Measurements from ENCODE around the gene PRRT4. TPM values are rescaled to one million over a fixed set of nuclear protein-coding genes. Genes with fewer than 3 reads are reported as not detected.

Gene PRRT4
- total RNA-seq: 1 to 10 TPM in 1 of 5 experiments, under 1 TPM in 3, not detected in 1; 0.49 to 1.1 (median 0.58) TPM
- polyA plus RNA-seq: under 1 TPM in 1 of 2 donors, not detected in 1; 0.27 TPM
- 1.1 reads per million for total RNA-seq

DNA sequence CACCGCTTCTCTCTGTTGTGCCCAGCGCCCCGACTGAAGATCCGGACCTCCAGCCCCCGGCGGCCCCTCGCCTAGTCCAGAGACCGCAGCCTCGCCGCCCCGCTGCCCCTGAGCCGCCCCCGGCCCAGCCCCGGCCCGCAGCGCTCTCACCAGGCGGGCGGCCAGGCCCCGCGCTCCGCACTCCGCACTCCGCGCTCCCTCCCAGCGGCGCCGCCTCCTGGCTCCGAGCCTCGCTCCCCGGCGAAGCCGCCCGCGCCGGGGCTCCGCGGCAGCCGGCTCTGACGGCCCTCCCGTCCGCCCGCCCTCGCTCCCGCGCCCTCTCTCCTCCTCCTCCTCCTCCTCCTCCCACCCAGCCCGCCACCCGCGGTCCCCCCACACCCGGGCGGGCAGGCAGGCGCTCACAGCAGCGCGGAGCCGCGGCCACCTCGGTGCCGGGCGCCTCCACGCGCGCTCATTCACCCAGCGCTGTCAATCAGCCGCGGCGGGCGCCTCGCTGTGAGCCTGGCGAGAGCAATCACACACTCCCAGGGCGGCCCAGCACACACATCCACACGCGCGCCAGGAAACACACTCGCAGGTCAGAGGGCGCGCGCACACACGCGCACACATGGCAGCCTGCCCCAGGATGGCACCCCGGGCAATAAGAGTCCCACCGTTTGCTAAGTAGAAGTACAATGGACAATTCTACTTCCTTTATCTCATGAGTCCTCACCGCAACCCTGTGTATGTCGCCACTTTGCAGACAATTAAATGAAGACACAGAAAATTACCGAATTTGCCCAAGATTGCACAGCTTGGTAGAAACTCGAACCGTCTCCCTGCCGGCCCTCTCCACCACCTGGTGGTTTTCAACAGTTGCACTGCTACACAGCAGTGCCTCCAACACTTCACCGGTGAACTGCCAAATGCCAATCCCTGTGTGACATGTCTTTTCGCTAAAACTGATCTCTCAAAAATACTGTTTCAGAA, at the start of gene PRRT4:
Gene PRRT4 (minus strand): TSS at position 280 of the 969 bp plus-strand sequence.
- no peaks in the 10 kb centered on the region for H3K9me3 Mint-ChIP-seq
- CTCF ChIA-PET: interaction anchor here (0.7 to 1.4 kb wide), 3 partner anchors 11 to 467 kb away, joined by 3 to 6 read pairs (median 4); no protein-coding TSS in a partner anchor
- peak; percentile 81 for ATAC-seq
- Histone ChIP-seq H3K4me3 (ENCODE audit: low read length) (peak within 1 kb of the TSS; percentile 55), H3K27me3 (ENCODE audit: control insufficient read depth in 2 of 2, insufficient read depth in 2 of 2, low read length in 2 of 2) (no peaks in the 10 kb centered on the region), H3K9me3 (ENCODE audit: control insufficient read depth in 2 of 3, low read length in 3 of 3) (no peaks in the 10 kb centered on the region), H3K36me3 (ENCODE audit: control insufficient read depth in 2 of 3, insufficient read depth in 3 of 3, low read length in 3 of 3) (no peaks in the 10 kb centered on the region), H3K4me1 (ENCODE audit: control insufficient read depth in 2 of 2, insufficient read depth in 2 of 2, low read length in 2 of 2) (peaks cover 0 to 5% of the 10 kb centered on the region in 2 donors), H3K27ac (ENCODE audit: low read depth, low read length) (no peak within 1 kb of the TSS)
- POLR2A ChIA-PET: interaction anchor here (1.3 kb wide), 1 partner anchor 18 kb away, joined by 4 read pairs; the partner anchor contains the start of gene RBM28
- H3K36me3 Mint-ChIP-seq: no peaks in the 10 kb centered on the region
- DNase-seq: peak in 8 of 9 donors; percentile 40 to 68 (median 58)
- peaks cover 11 to 21% (median 15%) of the 10 kb centered on the region in 7 donors for H3K4me1 Mint-ChIP-seq
- peak within 1 kb of the TSS in 8 of 9 donors; percentile 22 to 89 (median 70) for H3K27ac Mint-ChIP-seq
- intact Hi-C loops (cut with micrococcal nuclease): loop anchor here (1.0 to 2.0 kb wide), 4 partner anchors 9 to 25 kb away; partner anchors contain the start of gene RBM28 (in 1 of the 2)
- H3K4me3 Mint-ChIP-seq: peak within 1 kb of the TSS; percentile 75 to 96 (median 88)
- H3K27me3 Mint-ChIP-seq: peaks cover 36 to 80% (median 39%) of the 10 kb centered on the region in 5 donors

- DNase-seq (no peak), ATAC-seq (no peak)
- Histone ChIP-seq H3K27me3 (ENCODE audit: control insufficient read depth in 2 of 2, insufficient read depth in 2 of 2, low read length in 2 of 2) (no peaks in the 10 kb centered on the region), H3K9me3 (ENCODE audit: control insufficient read depth in 2 of 3, low read length in 3 of 3) (no peaks in the 10 kb centered on the region), H3K4me3 (ENCODE audit: low read length) (peak overlapping the region; percentile 89), H3K4me1 (ENCODE audit: control insufficient read depth in 2 of 2, insufficient read depth in 2 of 2, low read length in 2 of 2) (peaks cover 10 to 21% of the 10 kb centered on the region in 2 donors), H3K36me3 (ENCODE audit: control insufficient read depth in 2 of 3, insufficient read depth in 3 of 3, low read length in 3 of 3) (no peaks in the 10 kb centered on the region), H3K27ac (ENCODE audit: low read depth, low read length) (peak overlapping the region; percentile 81)
- Mint-ChIP-seq H3K4me3 (peak overlapping the region; percentile 88 to 95 (median 92)), H3K9me3 (no peaks in the 10 kb centered on the region), H3K27ac (peak overlapping the region; percentile 77 to 92 (median 89)), H3K27me3 (peaks cover 0 to 31% (median 0%) of the 10 kb centered on the region in 5 donors), H3K36me3 (no peaks in the 10 kb centered on the region), H3K4me1 (peaks cover 12 to 36% (median 33%) of the 10 kb centered on the region in 7 donors)
- POLR2A ChIA-PET: interaction anchor here (0.6 to 2.0 kb wide), 5 partner anchors 12 to 363 kb away, joined by 3 to 8 read pairs (median 4); partner anchors contain the start of genes HILPDA and RBM28
- intact Hi-C loops (cut with micrococcal nuclease): loop anchor here (1.0 kb wide), 3 partner anchors 15 to 67 kb away; partner anchors contain the start of gene RBM28 (in 1 of the 2)
- CTCF ChIA-PET: interaction anchor here (2.2 to 3.9 kb wide), 3 partner anchors 12 to 16 kb away, joined by 8 to 18 read pairs (median 13); no protein-coding TSS in a partner anchor
Measured at GRCh38 chr7:128410451-128410753, 48.9 kb upstream of the PRRT4 start.

- Histone ChIP-seq H3K4me3 (ENCODE audit: low read length) (peak within 1 kb of the TSS; percentile 89), H3K27me3 (ENCODE audit: control insufficient read depth in 2 of 2, insufficient read depth in 2 of 2, low read length in 2 of 2) (no peaks in the 10 kb centered on the region), H3K27ac (ENCODE audit: low read depth, low read length) (peak within 1 kb of the TSS; percentile 81), H3K9me3 (ENCODE audit: control insufficient read depth in 2 of 3, low read length in 3 of 3) (no peaks in the 10 kb centered on the region), H3K4me1 (ENCODE audit: control insufficient read depth in 2 of 2, insufficient read depth in 2 of 2, low read length in 2 of 2) (peaks cover 14 to 25% of the 10 kb centered on the region in 2 donors), H3K36me3 (ENCODE audit: control insufficient read depth in 2 of 3, insufficient read depth in 3 of 3, low read length in 3 of 3) (no peaks in the 10 kb centered on the region)
- Mint-ChIP-seq H3K4me3 (peak within 1 kb of the TSS; percentile 88 to 95 (median 92)), H3K27me3 (peaks cover 0 to 26% (median 0%) of the 10 kb centered on the region in 5 donors), H3K9me3 (no peaks in the 10 kb centered on the region), H3K36me3 (no peaks in the 10 kb centered on the region), H3K27ac (peak within 1 kb of the TSS; percentile 87 to 93 (median 90)), H3K4me1 (peaks cover 12 to 39% (median 37%) of the 10 kb centered on the region in 7 donors)
- POLR2A ChIA-PET: interaction anchor here (0.6 to 2.0 kb wide), 6 partner anchors 10 to 362 kb away, joined by 3 to 14 read pairs (median 4); partner anchors contain the start of genes HILPDA and RBM28
- peak; percentile 87 for ATAC-seq
- peak; percentile 73 to 95 (median 83) for DNase-seq
- intact Hi-C loops (cut with micrococcal nuclease): loop anchor here (1.0 to 10.0 kb wide), 14 partner anchors 12 to 1542 kb away; partner anchors contain the start of genes HILPDA (in 2 of the 2), RBM28 (in 2 of the 2), AHCYL2 (in 1 of the 2) and ARF5 (in 1 of the 2)
- CTCF ChIA-PET: interaction anchor here (1.5 to 4.8 kb wide), 7 partner anchors 11 to 52 kb away, joined by 4 to 18 read pairs (median 13); no protein-coding TSS in a partner anchor
Measured at GRCh38 chr7:128409596-128410450, 48.3 kb upstream of the PRRT4 start, which contains the start of gene IMPDH1. Gene IMPDH1 (minus strand): TSS chr7:128409982. CDS start chr7:128409901, 81 bp downstream.

DNA sequence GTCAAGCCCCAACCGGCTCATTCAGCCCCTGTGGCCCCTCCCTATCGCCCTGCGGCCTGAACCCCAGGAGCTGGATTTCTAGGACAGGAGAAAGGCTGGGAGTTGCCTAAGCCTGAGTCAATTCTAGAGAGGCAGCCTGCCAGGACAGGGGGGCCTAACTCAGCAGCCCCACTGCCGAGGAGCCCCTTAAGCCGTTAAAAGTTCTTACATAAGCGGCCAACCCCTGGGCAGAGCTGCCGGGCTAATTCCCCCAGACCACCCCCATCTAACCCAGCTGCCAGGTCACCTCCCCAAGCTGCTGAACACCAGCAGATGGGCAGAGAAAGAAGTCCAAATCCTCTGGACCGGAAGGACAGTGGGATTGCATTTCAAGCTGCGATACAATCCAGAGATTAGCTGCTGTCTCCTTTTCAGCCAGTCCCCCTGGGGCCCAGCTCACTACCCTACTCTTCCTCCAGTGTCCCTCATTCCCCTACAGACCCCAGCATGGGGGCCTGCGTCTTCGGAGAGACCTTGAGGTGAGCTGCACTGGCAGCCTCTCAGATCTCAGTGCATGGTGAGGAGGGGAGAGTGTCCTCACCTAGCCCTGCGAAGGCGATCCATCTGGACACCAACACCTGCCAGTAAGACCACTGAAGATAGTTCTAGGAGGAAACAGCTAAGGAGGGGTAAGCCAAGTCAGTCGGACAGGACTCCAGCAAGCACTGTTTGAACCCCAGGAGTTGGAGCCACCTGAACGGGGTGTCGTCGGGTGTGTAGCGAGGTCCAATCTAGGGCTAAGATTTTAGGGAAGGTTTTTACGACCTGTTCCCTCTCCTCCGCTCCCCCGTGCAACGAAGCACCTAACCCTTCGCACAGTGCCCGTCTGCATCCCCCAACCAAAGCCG, 47.5 kb upstream of the PRRT4 start:
- Mint-ChIP-seq H3K4me1 (peaks cover 17 to 48% (median 45%) of the 10 kb centered on the region in 7 donors), H3K9me3 (no peaks in the 10 kb centered on the region)
- H3K9me3 ChIP-seq (ENCODE audit: control insufficient read depth in 2 of 3, low read length in 3 of 3): no peaks in the 10 kb centered on the region

More for the DNA sequence above, 47.5 kb upstream of the PRRT4 start:
- ChIA-PET CTCF (interaction anchor here (1.5 to 4.8 kb wide), 6 partner anchors 8 to 53 kb away, joined by 4 to 18 read pairs (median 11); no protein-coding TSS in a partner anchor), POLR2A (interaction anchor here (1.5 to 2.0 kb wide), 4 partner anchors 8 to 65 kb away, joined by 4 to 14 read pairs (median 8); partner anchors contain the start of gene RBM28)
- Mint-ChIP-seq H3K36me3 (peaks cover 0 to 1% (median 0%) of the 10 kb centered on the region in 5 donors), H3K27ac (peak overlapping the region; percentile 73 to 93 (median 88)), H3K27me3 (peaks cover 0 to 20% (median 0%) of the 10 kb centered on the region in 5 donors), H3K4me3 (peak overlapping the region; percentile 87 to 95 (median 90))
- ATAC-seq (no peak), DNase-seq (peak in 2 of 9 donors; percentile 5 to 32)
- intact Hi-C loops (cut with micrococcal nuclease): loop anchor here (1.0 to 10.0 kb wide), 12 partner anchors 11 to 1543 kb away; partner anchors contain the start of genes HILPDA (in 2 of the 2), AHCYL2 (in 1 of the 2), ARF5 (in 1 of the 2) and ATP6V1F (in 1 of the 2)
- Histone ChIP-seq H3K27me3 (ENCODE audit: control insufficient read depth in 2 of 2, insufficient read depth in 2 of 2, low read length in 2 of 2) (no peaks in the 10 kb centered on the region), H3K27ac (ENCODE audit: low read depth, low read length) (peak overlapping the region; percentile 81), H3K36me3 (ENCODE audit: control insufficient read depth in 2 of 3, insufficient read depth in 3 of 3, low read length in 3 of 3) (no peaks in the 10 kb centered on the region), H3K4me1 (ENCODE audit: control insufficient read depth in 2 of 2, insufficient read depth in 2 of 2, low read length in 2 of 2) (peaks cover 21 to 30% of the 10 kb centered on the region in 2 donors), H3K4me3 (ENCODE audit: low read length) (peak overlapping the region; percentile 89)

All from naive thymus-derived CD4-positive, alpha-beta T cell (primary cell).